Measurements from ENCODE around the gene CTCF. TPM values are rescaled to one million over a fixed set of nuclear protein-coding genes. Genes with fewer than 3 reads are reported as not detected.

Gene CTCF
- total RNA-seq, 2 experiments from 2014 or later, result 43.8 to 46.4 TPM

- no peaks in the 10 kb centered on the region for H3K27me3 ChIP-seq (ENCODE audit: control insufficient read depth in 1 of 2, insufficient read depth in 2 of 2, low read length in 2 of 2)
- H3K27me3 Mint-ChIP-seq, result no peaks in the 10 kb centered on the region
- peaks cover 57% of the 10 kb centered on the region for H3K4me1 ChIP-seq (ENCODE audit: insufficient read depth, low read length)
- POLR2A ChIA-PET, result interaction anchor here (0.7 to 10.4 kb wide), 19 partner anchors 8 to 372 kb away, joined by 3 to 358 read pairs (median 9); partner anchors contain the start of genes ACD, ATP6V0D1, C16orf86 and CARMIL2
- peak overlapping the region; percentile 93 for H3K27ac Mint-ChIP-seq
- CTCF ChIA-PET, result interaction anchor here (0.5 to 9.5 kb wide), 18 partner anchors 8 to 523 kb away, joined by 3 to 119 read pairs (median 4); partner anchors contain the start of genes ACD, ATP6V0D1, C16orf86 and CARMIL2
- H3K36me3 ChIP-seq (ENCODE audit: insufficient read depth, low read length), result peaks cover under 1% of the 10 kb centered on the region
- H3K4me1 Mint-ChIP-seq (ENCODE audit: low read depth), result peaks cover 57% of the 10 kb centered on the region
- peak overlapping the region; percentile 75 to 98 for H3K27ac ChIP-seq (ENCODE audit: low read depth in 1 of 2, low read length in 2 of 2)
- TF ChIP-seq CTCF (IDR thresholded peaks at IDR 0.05), result no peak
- DNase-seq (peak in 6 of 14 experiments; percentile 15 to 70 (median 50)), ATAC-seq (ENCODE audit: poor library complexity) (no peak)
- peaks cover 13% of the 10 kb centered on the region for H3K36me3 Mint-ChIP-seq (ENCODE audit: low read depth)
- no peaks in the 10 kb centered on the region for H3K9me3 ChIP-seq (ENCODE audit: control insufficient read depth in 1 of 2, insufficient read depth in 1 of 2, low read length in 2 of 2)
- intact Hi-C loops (cut with DNase I, micrococcal nuclease), result loop anchor here (1.0 to 5.0 kb wide), 5 partner anchors 42 to 812 kb away; partner anchors contain the start of genes DYNC1LI2 (in 1 of the 2), RANBP10 (in 1 of the 2) and TSNAXIP1 (in 1 of the 2)
- H3K9me3 Mint-ChIP-seq, result no peaks in the 10 kb centered on the region
- H3K4me3 ChIP-seq (ENCODE audit: low read length), result peak overlapping the region; percentile 81
- H3K4me3 Mint-ChIP-seq, result peak overlapping the region; percentile 88
These were observed 1.6 kb downstream of the CTCF start for GRCh38 chr16:67563708-67564468.

GRCh38 chr16:67565470-67566100 is 3.3 kb downstream of the CTCF start:
- Mint-ChIP-seq H3K27ac (peak overlapping the region; percentile 71), H3K36me3 (ENCODE audit: low read depth) (peaks cover 15% of the 10 kb centered on the region), H3K4me3 (peak overlapping the region; percentile 74), H3K9me3 (no peaks in the 10 kb centered on the region), H3K4me1 (ENCODE audit: low read depth) (peaks cover 46% of the 10 kb centered on the region), H3K27me3 (no peaks in the 10 kb centered on the region)
- Histone ChIP-seq H3K27ac (ENCODE audit: low read depth in 1 of 2, low read length in 2 of 2) (no peak overlapping the region), H3K36me3 (ENCODE audit: insufficient read depth, low read length) (no peaks in the 10 kb centered on the region), H3K27me3 (ENCODE audit: control insufficient read depth in 1 of 2, insufficient read depth in 2 of 2, low read length in 2 of 2) (no peaks in the 10 kb centered on the region), H3K4me1 (ENCODE audit: insufficient read depth, low read length) (peaks cover 59% of the 10 kb centered on the region), H3K9me3 (ENCODE audit: control insufficient read depth in 1 of 2, insufficient read depth in 1 of 2, low read length in 2 of 2) (no peaks in the 10 kb centered on the region), H3K4me3 (ENCODE audit: low read length) (no peak overlapping the region)
- intact Hi-C loops (cut with DNase I, micrococcal nuclease), result loop anchor here in 1 of 2 experiments (1.0 kb wide), 1 partner anchor 32 kb away; no protein-coding TSS in a partner anchor
- TF ChIP-seq CTCF (IDR thresholded peaks at IDR 0.05), result no peak
- DNase-seq (no peak), ATAC-seq (ENCODE audit: poor library complexity) (no peak)
- POLR2A ChIA-PET, result no interaction called here
- CTCF ChIA-PET, result interaction anchor here (0.7 to 9.5 kb wide), 2 partner anchors 18 to 28 kb away, joined by 3 to 119 read pairs; no protein-coding TSS in a partner anchor

GRCh38 chr16:67571464-67571863 is 9.1 kb downstream of the CTCF start:
- H3K36me3 ChIP-seq (ENCODE audit: insufficient read depth, low read length), result peaks cover 37% of the 10 kb centered on the region
- no peaks in the 10 kb centered on the region for H3K9me3 Mint-ChIP-seq
- no peak for TF ChIP-seq CTCF (IDR thresholded peaks at IDR 0.05)
- ATAC-seq (ENCODE audit: poor library complexity), result no peak
- H3K4me1 ChIP-seq (ENCODE audit: insufficient read depth, low read length), result peaks cover 28% of the 10 kb centered on the region
- no peaks in the 10 kb centered on the region for H3K27me3 Mint-ChIP-seq
- POLR2A ChIA-PET, result interaction anchor here (0.9 to 2.5 kb wide), 3 partner anchors 9 to 88 kb away, joined by 3 to 8 read pairs (median 5); partner anchors contain the start of gene ACD
- no peak overlapping the region for H3K4me3 Mint-ChIP-seq
- peak overlapping the region; percentile 49 for H3K27ac Mint-ChIP-seq
- no peaks in the 10 kb centered on the region for H3K9me3 ChIP-seq (ENCODE audit: control insufficient read depth in 1 of 2, insufficient read depth in 1 of 2, low read length in 2 of 2)
- DNase-seq, result no peak
- H3K36me3 Mint-ChIP-seq (ENCODE audit: low read depth), result peaks cover 50% of the 10 kb centered on the region
- no peak overlapping the region for H3K4me3 ChIP-seq (ENCODE audit: low read length)
- CTCF ChIA-PET, result interaction anchor here (0.6 to 1.6 kb wide), 5 partner anchors 8 to 680 kb away, joined by 3 to 5 read pairs (median 4); no protein-coding TSS in a partner anchor
- peaks cover 31% of the 10 kb centered on the region for H3K4me1 Mint-ChIP-seq (ENCODE audit: low read depth)
- no peak overlapping the region for H3K27ac ChIP-seq (ENCODE audit: low read depth in 1 of 2, low read length in 2 of 2)
- intact Hi-C loops (cut with DNase I, micrococcal nuclease), result no loop called here
- no peaks in the 10 kb centered on the region for H3K27me3 ChIP-seq (ENCODE audit: control insufficient read depth in 1 of 2, insufficient read depth in 2 of 2, low read length in 2 of 2)

Measured in CD4-positive, alpha-beta T cell (primary cell).